SK-N-SH treated with all-trans-retinoic acid at 6 μM for 48 hours (cell line): Measurements from ENCODE around the gene PPP2R5A.
"Not testable (repeated sequence)": the region's sequence is repeated elsewhere in the genome, so short reads cannot be mapped to it uniquely, and the experiment has no call there.

Experiments used
- ATAC-seq: fragments of 200-7000 bp; cut with Tn5 transposase; 3 replicates; pipeline ENCODE4 v1.9.1; 2020; ENCODE audit warnings: mild to moderate bottlenecking, moderate library complexity
- ARNTL ChIP-seq: fragments of 450-650 bp; formaldehyde crosslinking; IDR thresholded peaks from 2 replicates; pipeline ENCODE4 v1.5.0; 2020; ENCODE audit warnings: low read depth, mild to moderate bottlenecking, moderate library complexity, borderline replicate concordance
- BACH2 ChIP-seq: fragments of 250-450 bp; sonication (Bioruptor Pico); IDR thresholded peaks from 2 replicates; pipeline ENCODE4 v1.9.0; 2021; ENCODE audit warnings: mild to moderate bottlenecking, borderline replicate concordance
- CREB5 ChIP-seq: fragments of 250-450 bp; sonication (Bioruptor Pico); IDR thresholded peaks from 2 replicates; pipeline ENCODE4 v1.5.1; 2020; ENCODE audit warnings: low read depth, mild to moderate bottlenecking, moderate library complexity
- CSDC2 ChIP-seq: fragments of 250-450 bp; sonication (Bioruptor Pico); IDR thresholded peaks from 2 replicates; pipeline ENCODE4 v1.5.0; 2020; ENCODE audit warnings: mild to moderate bottlenecking, moderate library complexity
- ESRRG ChIP-seq: fragments of 250-450 bp; sonication (Bioruptor Pico); IDR thresholded peaks from 2 replicates; pipeline ENCODE4 v1.6.1; 2021; ENCODE audit warnings: mild to moderate bottlenecking
- GLIS3 ChIP-seq: fragments of 250-450 bp; sonication (Bioruptor Pico); IDR thresholded peaks from 2 replicates; pipeline ENCODE4 v1.5.0; 2020; ENCODE audit warnings: mild to moderate bottlenecking, moderate library complexity
- ISL1 ChIP-seq: fragments of 250-450 bp; sonication (Bioruptor Pico); IDR thresholded peaks from 2 replicates; pipeline ENCODE4 v2.1.2; 2022; ENCODE audit warnings: mild to moderate bottlenecking, moderate library complexity
- OSR1 ChIP-seq: fragments of 250-450 bp; sonication (Bioruptor Pico); IDR thresholded peaks from 2 replicates; pipeline ENCODE4 v1.8.0; 2022; ENCODE audit warnings: moderate library complexity, mild to moderate bottlenecking, inconsistent platforms
- PPARA ChIP-seq: fragments of 250-450 bp; sonication (Bioruptor Pico); IDR thresholded peaks from 2 replicates; pipeline ENCODE4 v1.5.0; 2020; ENCODE audit warnings: mild to moderate bottlenecking, borderline replicate concordance
- RARB ChIP-seq: fragments of 250-450 bp; sonication (Bioruptor Pico); IDR thresholded peaks from 2 replicates; pipeline ENCODE4 v1.8.0; 2021; ENCODE audit warnings: mild to moderate bottlenecking, moderate library complexity
- SNAI2 ChIP-seq: fragments of 250-450 bp; sonication (Bioruptor Pico); IDR thresholded peaks from 2 replicates; pipeline ENCODE4 v1.5.0; 2020; ENCODE audit warnings: mild to moderate bottlenecking, moderate library complexity
- TCF4 ChIP-seq: fragments of 250-450 bp; sonication (Bioruptor Pico); IDR thresholded peaks from 2 replicates; pipeline ENCODE4 v1.8.0; 2021; ENCODE audit warnings: mild to moderate bottlenecking, moderate library complexity, borderline replicate concordance
- TOX ChIP-seq: fragments of 250-450 bp; sonication (Bioruptor Pico); IDR thresholded peaks from 2 replicates; pipeline ENCODE4 v1.8.0; 2021; ENCODE audit warnings: mild to moderate bottlenecking, moderate library complexity, borderline replicate concordance
- ZC3H10 ChIP-seq: fragments of 250-450 bp; sonication (Bioruptor Pico); IDR thresholded peaks from 2 replicates; pipeline ENCODE4 v1.5.1; 2021; ENCODE audit warnings: mild to moderate bottlenecking, moderate library complexity
- ZFP3 ChIP-seq: fragments of 250-450 bp; sonication (Bioruptor Pico); IDR thresholded peaks from 2 replicates; pipeline ENCODE4 v1.5.0; 2020; ENCODE audit warnings: mild to moderate bottlenecking, moderate library complexity
- ZFP30 ChIP-seq: fragments of 450-650 bp; formaldehyde crosslinking; IDR thresholded peaks from 2 replicates; pipeline ENCODE4 v1.5.0; 2022; ENCODE audit warnings: mild to moderate bottlenecking, moderate library complexity
- ZNF565 ChIP-seq: fragments of 450-650 bp; formaldehyde crosslinking; conservative IDR thresholded peaks from 2 replicates; pipeline ENCODE4 v1.5.0; 2020; ENCODE audit warnings: low read depth, mild to moderate bottlenecking, moderate library complexity
- ZNF70 ChIP-seq: fragments of 450-650 bp; formaldehyde crosslinking; IDR thresholded peaks from 2 replicates; pipeline ENCODE4 v1.5.0; 2020; ENCODE audit warnings: mild to moderate bottlenecking, moderate library complexity
- ZNF8 ChIP-seq: fragments of 450-650 bp; formaldehyde crosslinking; IDR thresholded peaks from 2 replicates; pipeline ENCODE4 v1.5.0; 2020; ENCODE audit warnings: mild to moderate bottlenecking, moderate library complexity
- TF ChIP-seq, protein P1 (sequence below): fragments of 250-450 bp; sonication (Bioruptor Pico); IDR thresholded peaks from 2 replicates; pipeline ENCODE4 v1.5.1; 2021; ENCODE audit warnings: mild to moderate bottlenecking, moderate library complexity
- TF ChIP-seq, protein P2 (sequence below): fragments of 250-450 bp; sonication (Bioruptor Pico); IDR thresholded peaks from 2 replicates; pipeline ENCODE4 v1.8.0; 2021; ENCODE audit warnings: low read depth, mild to moderate bottlenecking, moderate library complexity, borderline replicate concordance
- TF ChIP-seq, protein P3 (sequence below): fragments of 250-450 bp; sonication (Bioruptor Pico); IDR thresholded peaks from 2 replicates; pipeline ENCODE4 v1.8.0; 2020; ENCODE audit warnings: mild to moderate bottlenecking, moderate library complexity, borderline replicate concordance
- TF ChIP-seq, protein P4 (sequence below): fragments of 250-450 bp; sonication (Bioruptor Pico); IDR thresholded peaks from 2 replicates; pipeline ENCODE4 v1.5.0; 2020; ENCODE audit warnings: mild to moderate bottlenecking, moderate library complexity

PPP2R5A gene

DNA sequence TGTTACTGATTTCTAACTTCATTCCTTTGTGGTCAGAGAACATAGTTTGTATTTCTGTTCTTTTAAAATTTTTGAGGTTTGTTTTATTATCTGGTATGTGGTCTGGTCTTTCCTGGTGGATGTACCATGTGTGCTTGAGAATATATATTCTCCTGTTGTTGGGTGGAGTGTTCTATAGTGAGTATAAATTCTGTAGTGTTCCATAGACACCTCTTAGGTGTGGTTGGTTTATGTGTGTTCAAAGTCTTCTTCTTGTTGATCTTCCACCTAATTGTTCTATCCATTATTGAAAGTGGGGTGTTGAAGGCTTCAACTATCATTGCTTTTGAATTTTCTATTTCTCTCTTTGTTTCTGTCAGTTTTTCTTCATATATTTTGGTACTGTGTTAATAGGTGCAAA is 20.1 kb downstream of the PPP2R5A start (continued):
- no peak for TF ChIP-seq ARNTL (CRISPR knock-in tag)
- no peak for TF ChIP-seq RARB (CRISPR knock-in tag)

GRCh38 chr1:212305984-212306452 is 20.8 kb downstream of the PPP2R5A start:
- ATAC-seq: not testable (repeated sequence)

- TF ChIP-seq ZC3H10 (CRISPR knock-in tag): no peak
- TF ChIP-seq CREB5 (CRISPR knock-in tag): no peak
- no peak for TF ChIP-seq BACH2 (CRISPR knock-in tag)
- TF ChIP-seq ZFP3 (CRISPR knock-in tag): no peak
- no peak for TF ChIP-seq ZNF8 (CRISPR knock-in tag)
- TF ChIP-seq CSDC2: no peak
- TF ChIP-seq GLIS3: no peak
- TF ChIP-seq ZNF70 (CRISPR knock-in tag): no peak
- no peak for TF ChIP-seq ZNF565
- TF ChIP-seq ARNTL (CRISPR knock-in tag): no peak
- TF ChIP-seq, protein P1, sequence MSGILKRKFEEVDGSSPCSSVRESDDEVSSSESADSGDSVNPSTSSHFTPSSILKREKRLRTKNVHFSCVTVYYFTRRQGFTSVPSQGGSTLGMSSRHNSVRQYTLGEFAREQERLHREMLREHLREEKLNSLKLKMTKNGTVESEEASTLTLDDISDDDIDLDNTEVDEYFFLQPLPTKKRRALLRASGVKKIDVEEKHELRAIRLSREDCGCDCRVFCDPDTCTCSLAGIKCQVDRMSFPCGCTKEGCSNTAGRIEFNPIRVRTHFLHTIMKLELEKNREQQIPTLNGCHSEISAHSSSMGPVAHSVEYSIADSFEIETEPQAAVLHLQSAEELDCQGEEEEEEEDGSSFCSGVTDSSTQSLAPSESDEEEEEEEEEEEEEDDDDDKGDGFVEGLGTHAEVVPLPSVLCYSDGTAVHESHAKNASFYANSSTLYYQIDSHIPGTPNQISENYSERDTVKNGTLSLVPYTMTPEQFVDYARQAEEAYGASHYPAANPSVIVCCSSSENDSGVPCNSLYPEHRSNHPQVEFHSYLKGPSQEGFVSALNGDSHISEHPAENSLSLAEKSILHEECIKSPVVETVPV (CRISPR knock-in tag): no peak
- TF ChIP-seq PPARA: no peak
- no peak for TF ChIP-seq OSR1 (CRISPR knock-in tag)
- TF ChIP-seq, protein P2, sequence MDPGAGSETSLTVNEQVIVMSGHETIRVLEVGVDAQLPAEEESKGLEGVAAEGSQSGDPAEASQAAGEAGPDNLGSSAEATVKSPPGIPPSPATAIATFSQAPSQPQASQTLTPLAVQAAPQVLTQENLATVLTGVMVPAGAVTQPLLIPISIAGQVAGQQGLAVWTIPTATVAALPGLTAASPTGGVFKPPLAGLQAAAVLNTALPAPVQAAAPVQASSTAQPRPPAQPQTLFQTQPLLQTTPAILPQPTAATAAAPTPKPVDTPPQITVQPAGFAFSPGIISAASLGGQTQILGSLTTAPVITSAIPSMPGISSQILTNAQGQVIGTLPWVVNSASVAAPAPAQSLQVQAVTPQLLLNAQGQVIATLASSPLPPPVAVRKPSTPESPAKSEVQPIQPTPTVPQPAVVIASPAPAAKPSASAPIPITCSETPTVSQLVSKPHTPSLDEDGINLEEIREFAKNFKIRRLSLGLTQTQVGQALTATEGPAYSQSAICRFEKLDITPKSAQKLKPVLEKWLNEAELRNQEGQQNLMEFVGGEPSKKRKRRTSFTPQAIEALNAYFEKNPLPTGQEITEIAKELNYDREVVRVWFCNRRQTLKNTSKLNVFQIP: no peak
- no peak for TF ChIP-seq ESRRG (CRISPR knock-in tag)
- no peak for TF ChIP-seq ISL1
- no peak for TF ChIP-seq SNAI2
- TF ChIP-seq, protein P3, sequence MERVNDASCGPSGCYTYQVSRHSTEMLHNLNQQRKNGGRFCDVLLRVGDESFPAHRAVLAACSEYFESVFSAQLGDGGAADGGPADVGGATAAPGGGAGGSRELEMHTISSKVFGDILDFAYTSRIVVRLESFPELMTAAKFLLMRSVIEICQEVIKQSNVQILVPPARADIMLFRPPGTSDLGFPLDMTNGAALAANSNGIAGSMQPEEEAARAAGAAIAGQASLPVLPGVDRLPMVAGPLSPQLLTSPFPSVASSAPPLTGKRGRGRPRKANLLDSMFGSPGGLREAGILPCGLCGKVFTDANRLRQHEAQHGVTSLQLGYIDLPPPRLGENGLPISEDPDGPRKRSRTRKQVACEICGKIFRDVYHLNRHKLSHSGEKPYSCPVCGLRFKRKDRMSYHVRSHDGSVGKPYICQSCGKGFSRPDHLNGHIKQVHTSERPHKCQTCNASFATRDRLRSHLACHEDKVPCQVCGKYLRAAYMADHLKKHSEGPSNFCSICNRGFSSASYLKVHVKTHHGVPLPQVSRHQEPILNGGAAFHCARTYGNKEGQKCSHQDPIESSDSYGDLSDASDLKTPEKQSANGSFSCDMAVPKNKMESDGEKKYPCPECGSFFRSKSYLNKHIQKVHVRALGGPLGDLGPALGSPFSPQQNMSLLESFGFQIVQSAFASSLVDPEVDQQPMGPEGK: no peak
- no peak for TF ChIP-seq TOX (CRISPR knock-in tag)
- TF ChIP-seq, all 23 proteins: peak for 0
- no peak for ATAC-seq
These were observed 24.8 kb downstream of the PPP2R5A start for GRCh38 chr1:212309967-212310366.

GRCh38 chr1:212310383-212310782 is 25.2 kb downstream of the PPP2R5A start:
- TF ChIP-seq BACH2 (CRISPR knock-in tag) (no peak), SNAI2 (no peak), TCF4 (CRISPR knock-in tag) (no peak), ZC3H10 (CRISPR knock-in tag) (no peak), ZFP30 (CRISPR knock-in tag) (no peak), ARNTL (CRISPR knock-in tag) (no peak), ZNF70 (CRISPR knock-in tag) (no peak), ZFP3 (CRISPR knock-in tag) (no peak), ESRRG (CRISPR knock-in tag) (no peak), PPARA (no peak), ZNF8 (CRISPR knock-in tag) (no peak), ISL1 (no peak), TOX (CRISPR knock-in tag) (no peak)
- TF ChIP-seq, protein P4, sequence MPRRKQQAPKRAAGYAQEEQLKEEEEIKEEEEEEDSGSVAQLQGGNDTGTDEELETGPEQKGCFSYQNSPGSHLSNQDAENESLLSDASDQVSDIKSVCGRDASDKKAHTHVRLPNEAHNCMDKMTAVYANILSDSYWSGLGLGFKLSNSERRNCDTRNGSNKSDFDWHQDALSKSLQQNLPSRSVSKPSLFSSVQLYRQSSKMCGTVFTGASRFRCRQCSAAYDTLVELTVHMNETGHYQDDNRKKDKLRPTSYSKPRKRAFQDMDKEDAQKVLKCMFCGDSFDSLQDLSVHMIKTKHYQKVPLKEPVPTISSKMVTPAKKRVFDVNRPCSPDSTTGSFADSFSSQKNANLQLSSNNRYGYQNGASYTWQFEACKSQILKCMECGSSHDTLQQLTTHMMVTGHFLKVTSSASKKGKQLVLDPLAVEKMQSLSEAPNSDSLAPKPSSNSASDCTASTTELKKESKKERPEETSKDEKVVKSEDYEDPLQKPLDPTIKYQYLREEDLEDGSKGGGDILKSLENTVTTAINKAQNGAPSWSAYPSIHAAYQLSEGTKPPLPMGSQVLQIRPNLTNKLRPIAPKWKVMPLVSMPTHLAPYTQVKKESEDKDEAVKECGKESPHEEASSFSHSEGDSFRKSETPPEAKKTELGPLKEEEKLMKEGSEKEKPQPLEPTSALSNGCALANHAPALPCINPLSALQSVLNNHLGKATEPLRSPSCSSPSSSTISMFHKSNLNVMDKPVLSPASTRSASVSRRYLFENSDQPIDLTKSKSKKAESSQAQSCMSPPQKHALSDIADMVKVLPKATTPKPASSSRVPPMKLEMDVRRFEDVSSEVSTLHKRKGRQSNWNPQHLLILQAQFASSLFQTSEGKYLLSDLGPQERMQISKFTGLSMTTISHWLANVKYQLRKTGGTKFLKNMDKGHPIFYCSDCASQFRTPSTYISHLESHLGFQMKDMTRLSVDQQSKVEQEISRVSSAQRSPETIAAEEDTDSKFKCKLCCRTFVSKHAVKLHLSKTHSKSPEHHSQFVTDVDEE (CRISPR knock-in tag): no peak
- TF ChIP-seq, protein P2: no peak
- ATAC-seq: no peak
